Activated CD8-positive, alpha-beta memory T cell treated with anti-CD3 and anti-CD28 coated beads, Interleukin-2, amount 50 U/mL, for 1 hour (primary cell): ENCODE results near the gene KIF5A.
A peak's percentile ranks its signal among the peaks of the same experiment; 100 is the strongest.

Experiments used
- DNase-seq: peaks from one replicate; pipeline ENCODE4 v3.0.0-alpha.2; 2020; ENCODE audit errors: extremely low read depth

KIF5A gene

DNA sequence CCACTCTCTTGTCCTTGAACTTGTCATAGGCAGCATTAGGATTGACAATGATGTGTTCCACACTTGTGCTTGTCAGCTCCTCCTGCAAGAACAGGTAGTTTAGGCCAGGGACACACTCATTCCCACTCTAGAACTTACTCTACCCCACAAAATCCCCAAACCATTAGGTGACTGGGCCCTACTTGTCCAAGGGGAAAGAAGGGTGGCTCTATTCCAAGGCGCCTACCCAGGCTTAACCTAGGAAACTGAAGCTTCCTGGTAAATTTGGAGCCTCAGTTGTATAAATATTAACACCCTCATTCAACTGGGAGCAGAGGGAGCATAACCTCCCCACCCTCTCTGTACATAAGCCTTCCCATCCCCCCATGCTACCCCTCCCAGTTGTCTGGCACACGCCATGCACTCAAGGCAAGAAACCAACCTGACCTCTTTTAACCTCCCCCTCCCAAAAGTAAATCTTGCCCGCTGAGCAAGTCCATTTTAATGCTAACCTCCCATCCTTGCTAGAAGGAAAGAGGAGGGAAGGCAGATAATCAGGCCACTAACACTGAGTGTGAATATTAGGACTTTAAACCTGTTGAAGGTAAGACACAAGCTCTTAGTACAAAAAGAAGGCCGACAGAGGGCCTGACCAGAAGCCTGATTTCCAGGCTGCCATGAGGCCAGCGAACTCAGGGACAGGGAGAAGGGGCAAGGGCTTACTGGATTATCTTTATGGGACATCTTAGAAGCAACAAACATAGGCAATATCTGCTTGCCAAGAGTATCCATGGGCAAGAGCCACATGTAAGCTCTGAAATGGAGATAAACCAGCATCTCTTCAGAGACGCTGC is 13.9 kb upstream of the KIF5A start:
- no peak for DNase-seq

DNA sequence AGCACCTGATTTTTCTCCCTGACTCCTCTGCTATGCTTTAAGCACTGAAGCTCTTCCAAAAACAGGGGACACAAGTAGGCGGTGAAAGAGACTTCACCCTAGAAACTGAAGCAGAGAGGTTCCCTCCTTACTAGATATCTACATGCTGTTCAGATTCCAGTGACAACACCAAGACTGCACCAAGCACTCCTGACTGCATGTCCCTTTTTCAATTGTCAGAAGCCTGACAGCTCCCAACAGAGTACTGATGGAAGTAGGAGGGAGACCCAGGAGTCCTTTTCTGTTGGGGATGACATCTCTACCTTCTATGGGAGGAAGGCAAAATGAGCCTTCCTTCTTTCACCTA is 13.3 kb upstream of the KIF5A start:
- DNase-seq: no peak

DNA sequence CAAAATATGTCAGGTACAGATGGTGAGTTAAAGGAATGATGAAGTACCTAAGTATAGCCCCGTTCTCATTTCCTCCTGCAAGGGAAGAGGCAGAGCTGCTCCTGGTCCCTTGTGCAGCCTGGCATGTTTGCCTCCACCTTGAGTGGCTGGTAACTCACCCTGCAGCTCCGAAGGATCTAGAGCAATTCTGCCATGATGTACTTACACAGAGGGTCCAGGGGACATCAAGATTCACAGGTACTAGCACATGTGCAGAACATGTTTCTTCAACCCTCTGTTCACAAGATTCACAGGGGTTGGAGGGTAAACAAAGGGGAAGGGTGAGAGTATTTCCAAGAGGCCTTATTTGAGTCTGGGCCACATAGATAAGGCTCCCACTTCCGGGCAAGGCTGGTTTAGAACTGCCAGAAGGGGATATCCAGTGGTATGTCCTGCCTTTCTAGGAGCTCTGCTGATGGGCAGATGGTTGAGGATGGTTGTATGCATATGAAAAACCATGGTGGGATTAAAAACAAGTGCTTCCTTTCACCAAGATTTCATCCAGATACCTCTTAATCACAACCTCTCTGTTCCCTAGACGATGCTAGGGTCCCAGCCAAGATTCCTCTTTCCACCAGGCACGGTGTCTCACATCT is 10.6 kb upstream of the KIF5A start:
- no peak for DNase-seq

DNA sequence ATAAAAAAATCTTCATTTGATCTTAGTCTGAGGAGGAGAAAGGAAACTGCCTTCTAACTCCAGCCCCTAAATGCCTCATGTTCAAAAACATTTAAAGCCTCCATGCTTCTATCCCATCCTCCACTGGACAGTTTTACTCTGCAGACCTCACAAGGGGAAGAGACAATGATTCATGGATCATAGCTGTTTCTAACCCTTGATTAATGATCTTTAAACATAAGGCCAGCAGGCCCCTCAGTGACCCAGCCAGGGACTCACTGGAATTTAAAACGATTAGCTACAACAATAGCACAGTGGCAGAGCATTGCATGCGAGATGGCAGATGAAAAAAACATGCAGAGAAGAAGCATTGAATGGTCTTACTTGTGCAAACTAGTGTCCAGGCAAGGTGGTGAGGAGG is 8.8 kb upstream of the KIF5A start:
- no peak for DNase-seq

DNA sequence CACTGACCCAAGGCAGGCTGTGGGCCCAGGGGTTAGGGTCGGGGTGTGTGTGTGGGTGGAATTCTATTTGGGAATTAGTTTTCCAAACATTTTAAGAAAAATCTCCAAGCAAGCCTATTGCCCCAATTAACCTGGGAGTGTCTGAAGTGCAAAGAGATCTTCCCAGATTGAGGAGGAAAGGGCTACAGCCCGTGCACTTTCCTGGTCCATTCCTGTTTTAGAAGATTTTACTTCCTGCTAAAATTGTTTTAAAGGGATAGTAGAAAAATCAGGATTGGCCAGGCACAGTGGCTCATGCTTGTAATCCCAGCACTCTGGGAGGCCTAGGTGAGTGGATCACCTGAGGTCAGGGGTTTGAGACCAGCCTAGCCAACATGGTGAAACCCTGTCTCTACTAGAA is 8.1 kb upstream of the KIF5A start:
- DNase-seq: no peak

DNA sequence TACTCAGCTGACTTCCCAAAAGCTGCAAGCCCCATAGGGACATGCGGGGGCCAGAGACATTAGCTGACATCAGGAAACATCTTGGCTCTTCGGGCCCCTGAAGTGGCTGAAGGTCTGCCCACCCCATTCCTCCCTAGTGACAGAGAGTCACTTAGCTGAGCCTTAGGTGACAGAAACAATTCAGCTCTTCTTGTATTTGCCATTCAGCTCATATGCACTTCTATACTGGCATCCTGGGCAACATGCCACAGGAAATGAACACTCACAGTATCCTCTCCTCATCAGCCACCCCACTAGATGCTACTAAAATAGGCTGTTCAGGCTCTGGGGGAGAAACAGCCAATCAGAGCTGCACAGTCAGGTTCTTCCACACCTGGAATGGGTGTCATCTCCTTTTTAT is 6.3 kb upstream of the KIF5A start:
- DNase-seq: no peak

DNA sequence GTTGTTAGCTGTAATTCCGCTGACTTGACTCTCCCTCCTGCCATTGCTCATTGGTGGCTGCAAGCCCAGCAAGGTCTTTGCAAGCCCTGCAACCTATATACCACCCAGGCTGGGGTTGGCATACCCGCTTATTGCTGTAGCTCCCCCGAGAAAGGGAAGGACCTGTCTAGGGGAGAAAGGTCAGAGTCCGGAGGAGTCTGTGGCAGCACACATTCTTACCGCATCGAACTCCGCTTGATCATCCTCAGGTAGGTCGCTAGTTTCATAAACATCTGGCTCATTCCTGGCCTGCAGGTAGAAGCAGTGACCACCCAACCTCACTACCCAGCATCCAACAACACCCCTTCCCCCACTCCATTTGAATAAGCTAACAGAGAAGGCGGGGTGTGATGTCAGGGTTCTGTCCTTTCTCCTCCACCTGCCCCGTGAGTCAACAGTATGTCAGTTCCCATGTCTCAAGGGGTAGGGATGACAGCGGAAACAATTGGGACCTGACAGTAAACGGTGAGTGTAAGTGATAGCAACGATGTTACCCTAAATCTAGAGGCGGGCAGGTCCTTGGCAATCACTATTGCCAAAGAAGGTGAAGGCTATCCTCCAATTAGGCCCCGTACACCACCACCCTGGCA is 3.9 kb upstream of the KIF5A start:
- DNase-seq: no peak

DNA sequence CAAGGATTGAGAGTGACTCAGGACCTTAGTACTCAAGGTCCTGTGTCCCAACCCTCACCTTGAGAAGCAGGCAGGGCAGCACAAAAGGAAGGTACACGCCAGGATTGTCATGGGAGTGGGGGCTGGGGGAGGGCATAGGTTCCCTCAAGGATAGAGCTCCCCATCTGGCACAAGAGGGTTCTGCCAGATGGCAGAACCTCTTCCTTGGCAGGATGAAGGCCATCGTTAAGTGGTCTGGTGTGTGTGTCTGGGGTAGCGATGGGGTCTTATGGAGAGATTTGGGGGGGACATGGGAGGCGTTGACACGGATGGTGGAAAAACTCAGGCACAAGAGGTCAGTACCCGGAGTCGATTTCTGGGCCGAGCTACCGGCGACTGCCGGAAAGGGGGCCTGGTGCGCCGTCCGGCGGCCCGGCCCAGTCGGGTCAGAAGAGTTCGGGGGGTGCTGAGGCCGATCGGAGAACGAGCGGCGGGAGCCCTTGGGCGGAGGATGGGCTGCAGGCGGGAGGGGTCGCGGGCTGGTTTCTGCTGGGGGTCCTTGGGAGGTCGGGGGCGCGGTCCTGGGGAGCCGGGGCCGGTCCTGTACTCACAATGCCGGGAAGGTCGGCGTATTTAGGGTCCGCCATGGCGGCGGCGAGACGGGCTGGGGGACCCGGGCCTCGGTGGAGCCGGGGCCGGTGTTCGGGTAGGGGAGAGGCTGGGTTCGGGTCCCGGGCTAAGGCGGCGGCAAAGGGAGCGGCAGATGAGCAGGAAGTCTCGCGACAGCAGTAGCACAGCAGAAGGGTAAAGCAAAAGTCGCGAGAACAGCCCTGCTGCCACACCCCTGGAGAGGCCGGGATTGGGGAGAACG is 3.2 kb upstream of the KIF5A start, which contains the start of gene DCTN2:
DCTN2 (minus strand) TSS at position 755 of the 850 bp plus-strand sequence; CDS start at position 626, 129 bp downstream.
- DNase-seq: peak; percentile 85

DNA sequence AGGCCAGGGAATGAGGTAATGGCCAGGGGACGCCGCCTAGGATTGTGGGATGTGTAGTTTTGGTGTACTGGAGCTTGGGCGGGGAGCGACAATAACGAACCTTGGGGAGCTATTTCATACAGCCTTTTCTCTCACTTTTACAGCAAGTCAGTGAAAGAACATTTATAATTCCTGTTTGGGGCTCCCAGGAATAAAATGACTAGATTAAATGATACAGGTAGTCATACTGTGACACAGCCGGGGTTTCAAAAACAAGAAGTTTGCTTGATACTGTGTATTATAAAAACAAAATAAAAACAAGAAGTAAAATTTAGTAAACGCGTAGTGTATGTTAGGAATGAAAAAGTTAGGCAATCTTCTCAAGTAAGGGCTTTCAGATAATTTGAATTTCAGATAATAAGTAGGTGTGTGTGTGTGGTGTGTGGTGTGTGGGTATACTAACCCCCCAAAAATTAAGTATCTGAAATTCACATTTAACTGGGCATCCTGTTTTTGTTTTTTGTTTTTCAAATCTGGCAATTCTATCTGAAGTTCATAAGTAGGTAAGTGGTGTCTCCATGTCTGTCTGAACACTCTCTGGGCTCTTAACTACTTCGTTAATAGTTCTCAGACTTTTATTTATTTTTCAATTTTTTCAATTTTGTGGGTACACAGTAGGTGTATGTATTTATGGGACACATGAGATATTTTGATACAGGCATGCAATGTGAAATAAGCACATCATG is 2.4 kb upstream of the KIF5A start:
- no peak for DNase-seq

DNA sequence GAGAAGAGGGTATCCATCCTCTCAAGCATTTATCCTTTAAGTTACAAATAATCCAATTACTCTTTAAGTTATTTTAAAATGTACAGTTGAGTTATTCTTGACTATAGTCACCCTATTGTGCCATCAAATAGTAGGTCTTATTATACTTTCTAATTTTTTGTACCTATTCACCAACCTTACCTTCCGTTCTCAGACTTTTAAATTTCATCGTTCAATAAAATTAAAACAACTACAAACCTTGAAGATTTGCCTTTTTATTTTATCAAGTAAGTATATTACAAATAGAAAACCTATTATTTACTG is 1.9 kb upstream of the KIF5A start:
- DNase-seq: no peak

DNA sequence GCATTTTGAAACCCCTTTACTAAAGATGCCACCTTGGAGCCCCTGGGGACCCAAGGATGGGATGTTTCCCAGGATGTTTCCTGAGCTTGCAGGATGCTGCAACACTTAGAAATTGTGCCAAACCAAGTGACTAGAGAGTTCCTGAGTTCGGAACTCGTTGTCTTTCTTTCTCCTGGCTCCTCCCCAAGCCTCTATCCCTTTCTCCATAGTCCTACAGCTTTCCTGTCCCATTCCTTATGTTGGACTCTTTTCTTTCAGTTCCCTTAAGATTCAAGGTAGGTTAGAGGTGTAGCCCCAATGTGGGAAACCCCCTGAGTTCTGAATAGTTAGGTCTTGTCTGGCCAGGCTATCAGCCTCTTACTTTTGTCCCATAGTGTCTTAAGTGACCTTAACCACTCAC is 1.4 kb upstream of the KIF5A start:
- no peak for DNase-seq

DNA sequence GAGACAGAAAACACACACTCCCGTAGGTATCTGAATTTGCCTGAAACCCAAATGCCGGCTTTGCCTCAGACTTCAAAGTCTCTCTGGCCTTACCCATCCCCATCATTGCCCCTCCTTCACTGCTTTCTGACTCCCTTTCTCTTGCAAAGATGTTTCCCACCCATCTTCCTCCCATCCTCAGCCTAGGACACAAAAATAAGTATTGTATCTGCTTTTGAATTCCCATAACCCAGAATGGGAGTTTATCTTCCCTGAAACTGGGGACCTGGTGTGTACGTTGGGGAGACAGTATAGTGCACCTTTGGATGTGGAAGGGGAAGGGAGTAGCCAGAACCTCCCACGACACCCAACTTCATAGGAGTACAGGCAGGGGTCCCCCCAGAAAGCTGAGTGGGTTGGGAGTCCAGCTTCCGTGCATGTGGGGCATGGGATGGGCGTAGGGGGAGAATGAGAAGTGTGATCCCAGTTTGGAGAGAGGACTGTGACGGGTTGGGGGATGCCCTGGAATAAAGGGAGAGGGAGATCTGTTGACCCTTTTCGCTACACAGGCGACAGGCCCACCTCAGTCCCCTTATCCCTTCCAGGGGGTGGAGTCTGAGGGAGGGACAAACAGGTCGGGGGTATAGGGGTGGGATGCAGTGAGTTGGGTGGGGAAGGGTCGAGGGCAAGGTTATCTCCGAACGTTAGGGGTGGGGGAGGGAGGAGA is 488 bp upstream of the KIF5A start:
- DNase-seq: no peak

DNA sequence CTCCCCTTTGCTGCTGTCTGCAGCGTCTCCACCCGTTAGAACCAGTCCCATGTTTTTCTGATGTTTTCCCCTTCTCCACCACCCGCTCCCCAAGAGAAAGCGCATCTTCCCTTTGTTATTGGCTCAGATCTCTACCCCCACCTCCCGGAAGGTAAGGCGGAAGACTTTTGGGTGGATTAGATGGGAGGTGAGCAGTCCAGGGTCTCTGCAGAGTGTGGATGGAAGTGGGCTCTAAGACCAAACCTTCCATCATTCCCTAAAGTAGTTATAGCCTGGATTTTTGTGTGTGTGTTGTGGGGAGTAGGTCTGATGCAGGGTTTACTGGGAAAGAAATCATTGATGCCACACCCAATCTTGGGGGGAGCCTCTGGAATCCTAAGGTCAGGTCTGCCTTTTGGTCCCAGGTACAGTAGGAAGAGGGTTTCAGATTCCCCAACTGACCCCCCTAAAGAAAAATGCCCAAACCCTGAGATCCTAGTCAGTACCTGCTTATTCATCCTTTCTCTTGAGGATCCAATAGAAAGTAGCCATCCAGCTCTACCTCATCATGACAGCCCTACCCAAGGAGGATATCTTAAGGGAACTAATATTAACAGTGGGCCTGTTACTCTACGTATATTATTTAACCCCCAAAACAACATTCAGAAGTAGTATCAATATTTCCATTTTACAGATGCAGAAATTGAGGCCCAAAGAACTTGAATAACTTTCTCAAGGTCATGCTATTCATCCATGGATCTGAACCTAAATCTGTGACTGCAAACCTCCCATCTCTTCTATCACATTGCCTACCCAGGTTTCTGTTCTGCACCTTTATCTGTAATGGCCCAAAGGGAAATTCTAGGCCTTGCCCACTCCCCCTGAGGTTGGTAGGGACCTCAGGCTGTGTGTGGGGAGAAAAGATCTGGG is 1.1 kb downstream of the KIF5A start:
- DNase-seq: no peak

DNA sequence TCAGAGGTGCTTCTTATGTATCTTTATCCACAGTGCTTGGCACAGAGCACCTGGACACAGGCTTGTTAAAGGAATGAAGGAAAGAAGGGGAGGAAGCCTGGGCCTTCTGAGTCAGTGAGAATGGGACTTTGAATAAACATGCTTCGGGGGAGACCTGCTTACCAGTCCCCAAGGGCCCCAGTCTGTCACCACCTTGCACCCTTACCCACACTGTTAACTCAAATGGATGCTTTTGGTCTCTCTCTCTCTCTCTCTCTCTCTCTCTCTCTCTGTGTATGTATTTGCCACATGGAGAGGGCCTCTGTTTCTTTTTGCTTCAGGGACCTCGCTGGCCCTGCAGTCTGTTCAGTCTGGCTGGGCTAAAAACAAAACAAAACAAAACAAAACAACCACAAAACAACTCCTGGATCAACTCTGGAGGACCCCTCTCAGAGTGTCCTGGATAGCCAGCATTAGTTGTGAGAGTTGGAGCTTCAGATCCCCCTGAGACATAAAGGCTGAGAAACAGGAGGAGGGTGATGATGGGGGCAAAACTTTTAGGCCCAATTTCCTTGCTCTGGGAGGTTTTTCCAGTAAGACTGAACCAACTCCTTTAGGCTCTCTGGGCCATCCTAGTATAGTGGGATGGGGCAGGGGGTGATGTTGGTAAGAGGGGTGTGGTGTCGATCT is 1.9 kb downstream of the KIF5A start:
- no peak for DNase-seq

DNA sequence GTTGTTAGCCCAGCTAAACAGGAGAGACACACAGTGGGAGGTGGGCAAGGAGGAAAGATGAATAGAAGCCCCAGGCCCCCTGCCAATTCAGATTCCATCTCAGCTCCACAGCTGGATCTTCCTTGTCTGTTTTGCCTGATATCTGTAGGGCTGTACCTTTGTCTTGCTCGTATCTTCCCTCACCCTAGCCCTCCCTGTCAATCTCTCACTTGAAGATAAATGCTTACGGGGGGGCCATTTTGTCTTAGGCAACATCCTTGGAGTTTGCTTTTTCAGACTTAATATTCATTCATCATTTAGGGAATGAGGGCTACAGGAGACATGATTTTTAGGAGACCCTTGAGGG is 2.4 kb downstream of the KIF5A start:
- no peak for DNase-seq

DNA sequence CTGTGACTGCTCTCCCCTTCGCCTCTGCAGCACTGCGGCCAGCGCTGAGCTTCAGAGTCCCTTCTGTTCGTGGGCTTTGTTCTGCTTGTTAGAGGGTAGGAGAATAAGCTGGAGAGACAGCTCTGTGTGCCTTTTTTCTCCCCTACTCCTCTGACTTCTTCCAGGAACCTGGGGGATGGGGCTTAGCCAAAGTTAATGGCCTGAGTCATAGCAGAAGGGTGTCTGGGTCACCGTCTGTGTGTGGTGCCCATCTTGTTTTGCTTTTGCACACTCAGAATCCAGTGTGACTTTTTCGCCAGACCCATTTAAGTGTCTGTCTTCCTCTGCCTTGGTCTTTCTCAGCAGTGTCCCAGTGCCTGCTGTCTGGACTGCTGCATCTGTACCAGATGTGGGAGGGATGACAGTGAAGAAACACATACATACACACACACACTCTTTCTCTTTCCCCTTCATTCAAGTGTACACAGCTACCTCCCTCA is 3.0 kb downstream of the KIF5A start:
- DNase-seq: no peak

DNA sequence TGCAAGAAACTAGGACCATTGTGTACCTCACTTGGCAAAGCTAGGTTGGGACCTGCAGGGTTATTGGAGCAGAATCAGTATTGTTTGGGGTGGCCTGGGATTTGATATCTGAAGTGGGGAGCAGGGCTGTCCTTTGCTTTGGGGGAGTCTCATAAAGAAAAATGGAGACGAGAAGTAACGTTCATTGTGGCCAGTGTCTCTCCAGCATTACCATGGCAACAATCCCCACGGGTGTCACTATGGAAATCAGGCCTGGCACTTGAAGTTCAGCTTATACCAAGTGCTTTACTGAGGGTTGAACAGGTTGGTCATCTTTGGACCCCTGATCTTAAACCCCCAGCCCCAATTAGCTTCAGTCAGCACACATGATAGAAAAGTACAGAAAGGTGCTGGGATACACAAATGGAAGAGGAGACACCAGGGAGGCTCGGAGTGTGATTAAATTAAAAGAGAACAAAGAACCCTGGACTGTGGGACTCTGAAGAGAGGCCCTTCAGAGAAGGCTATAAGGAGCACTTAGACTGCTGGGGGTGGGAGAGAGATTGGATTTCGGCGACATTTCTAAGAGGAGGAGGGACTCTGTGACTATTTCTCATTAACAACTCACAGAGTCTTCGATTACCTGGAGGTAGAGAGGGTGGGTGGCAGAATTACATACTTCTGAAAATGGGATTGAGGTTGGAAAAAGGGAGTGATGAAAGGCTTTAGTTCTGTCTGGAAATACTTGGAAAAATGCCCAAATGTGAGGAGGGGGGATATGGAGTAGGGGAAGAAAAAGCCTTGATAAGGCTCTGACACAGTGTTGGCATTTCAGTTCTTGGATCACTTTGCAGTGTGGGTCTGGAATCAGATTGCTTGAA is 3.7 kb downstream of the KIF5A start:
- no peak for DNase-seq

DNA sequence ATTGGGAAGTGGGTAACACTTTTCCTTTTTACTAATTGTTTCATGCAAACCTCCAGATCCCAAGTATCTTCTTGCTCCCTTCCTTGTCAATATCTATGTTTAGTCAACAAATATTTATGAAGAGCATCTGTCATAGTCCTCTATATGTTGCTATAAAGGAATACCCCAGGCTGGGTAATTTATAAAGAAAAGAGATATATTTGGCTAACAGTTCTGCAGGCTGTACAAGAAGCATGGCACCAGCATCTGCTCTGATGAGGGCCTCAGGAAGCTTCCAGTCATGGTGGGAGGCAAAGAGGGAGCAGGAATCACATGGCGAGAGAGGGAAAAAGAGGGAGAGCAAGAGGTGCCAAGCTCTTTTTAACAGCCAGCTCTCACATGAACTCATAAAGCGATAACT is 4.6 kb downstream of the KIF5A start:
- no peak for DNase-seq
